RWPE2 (cell line): ENCODE data around the gene ASB14.

ENCODE experiments used
- ATAC-seq: fragments of 200-7000 bp; cut with Tn5 transposase; 3 replicates; pipeline ENCODE4 v1.9.1; 2021; ENCODE audit warnings: low read depth
- DNase-seq: peaks from one replicate; pipeline ENCODE4 v3.0.0-alpha.2; 2020; ENCODE audit warnings: low spot score
- H3K27ac ChIP-seq: fragments of 450-650 bp; 2 replicates; pipeline ENCODE4 v1.5.1; 2017; ENCODE audit warnings: mild to moderate bottlenecking; ENCODE audit not compliant: poor library complexity, severe bottlenecking
- H3K27me3 ChIP-seq: fragments of 250-450 bp; sonication (Bioruptor Pico); 2 replicates; pipeline ENCODE4 v1.5.1; 2021; ENCODE audit warnings: mild to moderate bottlenecking, moderate library complexity; ENCODE audit not compliant: insufficient read depth, poor library complexity, severe bottlenecking
- H3K36me3 ChIP-seq: fragments of 250-450 bp; sonication (Bioruptor Pico); 2 replicates; pipeline ENCODE4 v1.5.1; 2020; ENCODE audit warnings: low read depth, mild to moderate bottlenecking, moderate library complexity
- H3K4me1 ChIP-seq: fragments of 250-450 bp; sonication (Bioruptor Pico); 2 replicates; pipeline ENCODE4 v1.5.1; 2021; ENCODE audit warnings: mild to moderate bottlenecking, moderate library complexity; ENCODE audit not compliant: insufficient read depth, poor library complexity, severe bottlenecking
- H3K4me3 ChIP-seq: fragments of 250-450 bp; sonication (Bioruptor Pico); 2 replicates; pipeline ENCODE4 v1.5.1; 2021; ENCODE audit warnings: mild to moderate bottlenecking, moderate library complexity; ENCODE audit not compliant: severe bottlenecking
- H3K9me3 ChIP-seq: fragments of 250-450 bp; sonication (Bioruptor Pico); 2 replicates; pipeline ENCODE4 v1.5.1; 2021; ENCODE audit warnings: mild to moderate bottlenecking, moderate library complexity; ENCODE audit not compliant: severe bottlenecking
- CTCF ChIP-seq: fragments of 450-650 bp; IDR thresholded peaks from one replicate; pipeline ENCODE4 v1.5.1; 2017; ENCODE audit warnings: mild to moderate bottlenecking, moderate library complexity; ENCODE audit not compliant: poor library complexity, severe bottlenecking

Gene ASB14

GRCh38 chr3:57227204-57227929 lies 65.1 kb downstream of the ASB14 start, which contains the start of gene APPL1:
Gene APPL1 (plus strand): TSS chr3:57227729. CDS start chr3:57227884, 155 bp downstream.
- Histone ChIP-seq H3K36me3 (no peaks in the 10 kb centered on the region), H3K4me3 (peak within 1 kb of the TSS; percentile 74), H3K4me1 (peaks cover 12% of the 10 kb centered on the region), H3K9me3 (no peaks in the 10 kb centered on the region), H3K27ac (peak within 1 kb of the TSS; percentile 63), H3K27me3 (no peaks in the 10 kb centered on the region)
- DNase-seq (peak; percentile 83), ATAC-seq (peak; percentile 88)
- TF ChIP-seq CTCF = no peak

- ATAC-seq = no peak
- no peak for DNase-seq
- Histone ChIP-seq H3K27ac (no peak overlapping the region), H3K27me3 (no peaks in the 10 kb centered on the region), H3K4me1 (peaks cover 12% of the 10 kb centered on the region), H3K4me3 (no peak overlapping the region), H3K9me3 (no peaks in the 10 kb centered on the region), H3K36me3 (no peaks in the 10 kb centered on the region)
- TF ChIP-seq CTCF = no peak
Measured at GRCh38 chr3:57226176-57226575, 66.3 kb downstream of the ASB14 start.

GRCh38 chr3:57224856-57225255 lies 67.6 kb downstream of the ASB14 start:
- Histone ChIP-seq H3K4me1 (peaks cover 9% of the 10 kb centered on the region), H3K36me3 (no peaks in the 10 kb centered on the region), H3K27ac (no peak overlapping the region), H3K4me3 (no peak overlapping the region), H3K9me3 (no peaks in the 10 kb centered on the region), H3K27me3 (no peaks in the 10 kb centered on the region)
- DNase-seq = no peak
- ATAC-seq = no peak
- no peak for TF ChIP-seq CTCF

GRCh38 chr3:57221883-57222282 lies 70.6 kb downstream of the ASB14 start:
- peak; percentile 38 for TF ChIP-seq CTCF
- DNase-seq = no peak
- H3K9me3 ChIP-seq = no peaks in the 10 kb centered on the region
- no peaks in the 10 kb centered on the region for H3K27me3 ChIP-seq
- no peak for ATAC-seq
- no peak overlapping the region for H3K27ac ChIP-seq
- H3K36me3 ChIP-seq = no peaks in the 10 kb centered on the region
- H3K4me1 ChIP-seq = peaks cover 3% of the 10 kb centered on the region
- H3K4me3 ChIP-seq = no peak overlapping the region
